AG04449 (cell line): Measurements from ENCODE around the gene ANKS1B.

ENCODE experiments used
- CTCF ChIA-PET: fragments of 350-600 bp; formaldehyde crosslinking; extraction: SDS; loops from one replicate; lab custom pipeline; 2021; ENCODE audit warnings: antibody characterized with exemption; lab: Yijun Ruan, JAX
- POLR2A ChIA-PET: fragments of 400-600, 350-600 bp; formaldehyde crosslinking; extraction: SDS; loops from one replicate; lab custom pipeline; 2020; ENCODE audit warnings: antibody characterized with exemption, inconsistent platforms; lab: Yijun Ruan, JAX
- DNase-seq: peaks from one replicate; pipeline ENCODE4 v3.0.0-alpha.2; 2010; ENCODE audit warnings: low read depth, low spot score
- H3K4me3 ChIP-seq: 2 replicates; pipeline ENCODE4 v1.5.1; 2011; ENCODE audit warnings: low read depth, mild to moderate bottlenecking, control low read depth, low read length
- TF ChIP-seq, protein P1 (sequence below): IDR thresholded peaks from one replicate; pipeline ENCODE4 v1.5.1; 2011; ENCODE audit warnings: mild to moderate bottlenecking, moderate library complexity, low read length, control low read depth, inconsistent platforms; ENCODE audit not compliant: insufficient read depth; ENCODE audit errors: missing control alignments

The ANKS1B gene

GRCh38 chr12:98819071-98819470, 1165.7 kb downstream of the ANKS1B start:
- TF ChIP-seq, protein P1, sequence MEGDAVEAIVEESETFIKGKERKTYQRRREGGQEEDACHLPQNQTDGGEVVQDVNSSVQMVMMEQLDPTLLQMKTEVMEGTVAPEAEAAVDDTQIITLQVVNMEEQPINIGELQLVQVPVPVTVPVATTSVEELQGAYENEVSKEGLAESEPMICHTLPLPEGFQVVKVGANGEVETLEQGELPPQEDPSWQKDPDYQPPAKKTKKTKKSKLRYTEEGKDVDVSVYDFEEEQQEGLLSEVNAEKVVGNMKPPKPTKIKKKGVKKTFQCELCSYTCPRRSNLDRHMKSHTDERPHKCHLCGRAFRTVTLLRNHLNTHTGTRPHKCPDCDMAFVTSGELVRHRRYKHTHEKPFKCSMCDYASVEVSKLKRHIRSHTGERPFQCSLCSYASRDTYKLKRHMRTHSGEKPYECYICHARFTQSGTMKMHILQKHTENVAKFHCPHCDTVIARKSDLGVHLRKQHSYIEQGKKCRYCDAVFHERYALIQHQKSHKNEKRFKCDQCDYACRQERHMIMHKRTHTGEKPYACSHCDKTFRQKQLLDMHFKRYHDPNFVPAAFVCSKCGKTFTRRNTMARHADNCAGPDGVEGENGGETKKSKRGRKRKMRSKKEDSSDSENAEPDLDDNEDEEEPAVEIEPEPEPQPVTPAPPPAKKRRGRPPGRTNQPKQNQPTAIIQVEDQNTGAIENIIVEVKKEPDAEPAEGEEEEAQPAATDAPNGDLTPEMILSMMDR, result no peak
- CTCF ChIA-PET, result no interaction called here
- POLR2A ChIA-PET, result no interaction called here
- H3K4me3 ChIP-seq, result no peak overlapping the region
- DNase-seq, result no peak

DNA sequence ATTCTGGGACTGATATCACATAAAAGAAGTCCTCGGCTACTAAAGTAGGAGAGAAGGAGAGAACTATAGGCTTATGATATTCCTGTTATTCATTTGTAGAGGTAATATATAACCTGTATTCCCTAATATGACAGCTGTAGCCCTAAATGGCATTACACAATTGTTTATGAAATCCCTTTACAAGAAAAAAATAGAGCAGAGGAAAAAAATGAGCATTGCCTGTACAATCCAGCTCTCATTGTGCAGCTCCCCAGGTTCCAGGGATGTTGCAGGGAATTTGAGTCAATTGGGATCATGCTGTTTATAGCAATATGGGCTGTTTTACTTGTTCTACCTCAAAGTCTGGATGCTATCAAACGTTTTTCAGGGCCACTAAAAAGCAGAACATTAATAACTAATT, 1166.5 kb downstream of the ANKS1B start:
- ChIA-PET POLR2A (no interaction called here), CTCF (no interaction called here)
- no peak for DNase-seq
- no peak overlapping the region for H3K4me3 ChIP-seq
- TF ChIP-seq, protein P1, result no peak

DNA sequence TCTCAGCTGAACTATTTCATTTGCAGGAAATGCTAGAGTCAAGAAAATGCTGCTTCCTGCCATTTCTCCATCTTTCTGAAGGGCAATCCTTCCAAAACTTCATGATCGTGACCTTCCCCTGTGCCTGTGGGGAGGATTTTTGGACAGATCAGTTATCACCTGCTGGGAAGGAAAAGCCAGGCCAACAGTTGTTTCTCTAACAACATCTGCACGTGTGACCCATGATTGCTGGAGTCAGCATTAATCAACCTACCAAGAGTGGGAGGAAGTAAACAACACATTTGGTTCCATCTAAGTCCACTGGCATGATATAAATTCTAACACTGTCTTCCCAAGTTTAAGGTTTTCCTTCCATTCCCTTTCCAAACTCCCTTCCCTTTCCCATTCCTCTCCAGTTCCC, 1167.0 kb downstream of the ANKS1B start:
- TF ChIP-seq, protein P1, result no peak
- ChIA-PET CTCF (no interaction called here), POLR2A (no interaction called here)
- DNase-seq, result no peak
- no peak overlapping the region for H3K4me3 ChIP-seq

GRCh38 chr12:98816720-98817119, 1168.0 kb downstream of the ANKS1B start:
- TF ChIP-seq, protein P1, result no peak
- CTCF ChIA-PET, result no interaction called here
- no peak overlapping the region for H3K4me3 ChIP-seq
- DNase-seq, result no peak
- POLR2A ChIA-PET, result no interaction called here

- ChIA-PET CTCF (interaction anchor here (0.5 kb wide), 1 partner anchor 147 kb away, joined by 3 read pairs; no protein-coding TSS in a partner anchor), POLR2A (no interaction called here)
- TF ChIP-seq, protein P1, result no peak
- H3K4me3 ChIP-seq, result no peak overlapping the region
- DNase-seq, result no peak
Observed at GRCh38 chr12:98814254-98814653, 1170.5 kb downstream of the ANKS1B start.

DNA sequence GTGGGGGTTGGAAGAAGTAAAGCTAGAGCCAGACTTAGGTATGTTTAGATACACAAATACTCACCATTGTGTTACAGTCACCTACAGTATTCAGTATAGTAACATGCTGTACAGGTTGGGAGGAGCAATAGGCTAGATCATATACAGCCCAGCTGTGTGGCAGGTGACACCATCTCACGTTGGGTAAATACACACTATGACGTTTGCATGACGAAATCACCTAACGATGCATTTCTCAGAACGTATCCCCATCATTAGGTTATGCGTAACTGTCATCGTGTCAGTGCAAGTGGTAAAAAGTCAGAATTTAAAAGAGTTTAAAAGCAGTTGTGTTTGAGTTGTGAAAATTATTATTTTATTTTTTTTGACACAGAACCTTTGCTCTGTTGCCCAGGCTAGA, 1172.5 kb downstream of the ANKS1B start:
- ChIA-PET CTCF (no interaction called here), POLR2A (interaction anchor here (0.6 kb wide), 1 partner anchor 20 kb away, joined by 3 read pairs; no protein-coding TSS in a partner anchor)
- no peak for DNase-seq
- no peak overlapping the region for H3K4me3 ChIP-seq
- TF ChIP-seq, protein P1, result no peak
